ENCODE results near the gene KLHL35.
"Not testable (repeated sequence)": the region's sequence is repeated elsewhere in the genome, so short reads cannot be mapped to it uniquely, and the experiment has no call there.

The KLHL35 gene

DNA sequence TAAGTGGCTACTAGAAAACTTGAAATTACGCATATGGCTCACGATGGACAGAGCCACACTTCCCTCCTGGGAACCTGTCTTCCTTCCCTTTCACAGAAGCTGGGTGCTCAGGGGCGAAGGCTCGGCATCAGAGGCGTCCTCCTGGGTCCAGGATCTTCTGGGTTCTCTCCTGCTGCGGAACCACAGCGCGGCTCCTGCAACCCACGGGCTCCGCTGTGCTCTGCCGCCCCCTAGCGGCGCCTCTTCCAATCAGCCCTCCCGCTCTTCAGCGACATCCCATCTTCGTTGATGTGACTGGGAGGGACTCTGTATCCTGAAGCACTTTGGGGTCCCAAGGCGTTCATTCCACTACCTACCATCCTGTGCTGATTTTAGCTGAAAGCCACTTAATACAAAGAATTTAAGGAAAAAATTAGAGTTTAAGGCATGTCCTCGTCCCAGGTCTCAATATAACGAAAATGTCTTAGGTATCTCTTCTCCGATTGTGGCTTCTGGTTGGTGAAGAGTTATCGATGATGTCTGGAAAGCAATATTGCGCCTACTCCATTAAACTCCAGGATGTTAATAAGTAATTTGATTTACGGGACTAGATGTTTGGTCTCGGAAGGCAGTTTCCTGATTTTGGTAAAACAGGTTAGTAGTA, 48.4 kb downstream of the KLHL35 start:
- Histone ChIP-seq H3K4me1 (ENCODE audit: insufficient read depth, insufficient read length) (peaks cover 4% of the 10 kb centered on the region), H3K36me3 (ENCODE audit: insufficient read depth, insufficient read length, low read length) (no peaks in the 10 kb centered on the region), H3K9ac (ENCODE audit: insufficient read length, low read depth) (no peak overlapping the region), H3K4me3 (ENCODE audit: insufficient read length, low read depth) (no peak overlapping the region), H3K27me3 (ENCODE audit: insufficient read depth, insufficient read length) (no peaks in the 10 kb centered on the region), H3K9me3 (ENCODE audit: insufficient read depth, low read length) (no peaks in the 10 kb centered on the region)
- no peak for TF ChIP-seq SUZ12 (IDR thresholded peaks at IDR 0.05; ENCODE audit: extremely low read depth, insufficient read depth, insufficient read length)
- no peak for TF ChIP-seq ZNF274 (IDR thresholded peaks at IDR 0.05; ENCODE audit: low read depth, low read length)
- TF ChIP-seq YY1 (IDR thresholded peaks at IDR 0.05; ENCODE audit: insufficient read depth, insufficient read length): no peak
- peak; percentile 63 for DNase-seq (ENCODE audit: low read depth, low spot score)

GRCh38 chr11:75383246-75383645, 49.8 kb downstream of the KLHL35 start:
- Histone ChIP-seq H3K36me3 (ENCODE audit: insufficient read depth, insufficient read length, low read length) (no peaks in the 10 kb centered on the region), H3K4me1 (ENCODE audit: insufficient read depth, insufficient read length) (no peaks in the 10 kb centered on the region), H3K4me3 (ENCODE audit: insufficient read length, low read depth) (no peak overlapping the region), H3K27me3 (ENCODE audit: insufficient read depth, insufficient read length) (no peaks in the 10 kb centered on the region), H3K9me3 (ENCODE audit: insufficient read depth, low read length) (no peaks in the 10 kb centered on the region), H3K9ac (ENCODE audit: insufficient read length, low read depth) (peak overlapping the region; percentile 32)
- no peak for TF ChIP-seq YY1 (IDR thresholded peaks at IDR 0.05; ENCODE audit: insufficient read depth, insufficient read length)
- no peak for TF ChIP-seq SUZ12 (IDR thresholded peaks at IDR 0.05; ENCODE audit: extremely low read depth, insufficient read depth, insufficient read length)
- TF ChIP-seq ZNF274 (IDR thresholded peaks at IDR 0.05; ENCODE audit: low read depth, low read length): no peak
- peak; percentile 68 for DNase-seq (ENCODE audit: low read depth, low spot score)

DNA sequence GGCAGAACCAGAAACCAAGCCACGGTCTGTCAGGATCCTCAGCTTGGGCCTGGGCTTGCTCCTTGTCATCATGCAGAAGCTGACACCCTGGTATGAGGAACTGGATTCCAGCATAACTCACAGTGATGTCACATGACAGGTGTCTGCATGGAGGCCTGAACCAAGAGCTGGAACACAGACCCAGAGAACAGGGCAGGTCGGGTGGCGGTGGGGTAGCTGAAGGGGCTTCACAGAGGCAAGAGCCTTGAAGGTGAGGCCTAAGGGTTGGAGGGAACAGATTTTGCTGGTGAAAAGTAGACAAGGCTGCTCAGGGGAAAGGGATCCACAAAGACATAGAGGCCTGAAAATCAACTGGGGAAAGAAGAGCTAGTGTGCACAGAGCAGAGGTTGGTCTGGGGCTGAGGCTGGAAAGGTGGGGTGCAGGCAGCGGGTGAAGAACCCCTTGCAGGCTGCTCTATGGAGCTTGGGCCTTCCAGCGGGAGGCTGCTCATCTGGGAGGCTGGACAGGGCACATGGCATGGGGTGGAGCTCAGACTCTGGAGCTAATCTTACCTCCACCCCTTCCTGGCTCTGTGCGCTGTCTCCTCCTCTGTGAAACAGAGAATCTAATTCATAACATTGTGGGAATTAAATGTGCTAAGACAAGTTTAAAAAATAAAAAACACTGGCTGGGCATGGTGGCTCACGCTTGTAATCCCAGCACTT, 52.1 kb downstream of the KLHL35 start:
- Histone ChIP-seq H3K9me3 (ENCODE audit: insufficient read depth, low read length) (no peaks in the 10 kb centered on the region), H3K27me3 (ENCODE audit: insufficient read depth, insufficient read length) (no peaks in the 10 kb centered on the region), H3K9ac (ENCODE audit: insufficient read length, low read depth) (no peak overlapping the region), H3K4me3 (ENCODE audit: insufficient read length, low read depth) (no peak overlapping the region), H3K36me3 (ENCODE audit: insufficient read depth, insufficient read length, low read length) (no peaks in the 10 kb centered on the region), H3K4me1 (ENCODE audit: insufficient read depth, insufficient read length) (no peaks in the 10 kb centered on the region)
- DNase-seq (ENCODE audit: low read depth, low spot score): no peak
- TF ChIP-seq ZNF274 (IDR thresholded peaks at IDR 0.05; ENCODE audit: low read depth, low read length): no peak
- TF ChIP-seq YY1 (IDR thresholded peaks at IDR 0.05; ENCODE audit: insufficient read depth, insufficient read length): no peak
- TF ChIP-seq SUZ12 (IDR thresholded peaks at IDR 0.05; ENCODE audit: extremely low read depth, insufficient read depth, insufficient read length): no peak

GRCh38 chr11:75380245-75380644, 52.8 kb downstream of the KLHL35 start:
- Histone ChIP-seq H3K4me1 (ENCODE audit: insufficient read depth, insufficient read length) (no peaks in the 10 kb centered on the region), H3K36me3 (ENCODE audit: insufficient read depth, insufficient read length, low read length) (no peaks in the 10 kb centered on the region), H3K4me3 (ENCODE audit: insufficient read length, low read depth) (no peak overlapping the region), H3K9me3 (ENCODE audit: insufficient read depth, low read length) (no peaks in the 10 kb centered on the region), H3K27me3 (ENCODE audit: insufficient read depth, insufficient read length) (no peaks in the 10 kb centered on the region), H3K9ac (ENCODE audit: insufficient read length, low read depth) (no peak overlapping the region)
- TF ChIP-seq ZNF274 (IDR thresholded peaks at IDR 0.05; ENCODE audit: low read depth, low read length) (no peak), SUZ12 (IDR thresholded peaks at IDR 0.05; ENCODE audit: extremely low read depth, insufficient read depth, insufficient read length) (no peak), YY1 (IDR thresholded peaks at IDR 0.05; ENCODE audit: insufficient read depth, insufficient read length) (no peak)
- no peak for DNase-seq (ENCODE audit: low read depth, low spot score)

DNA sequence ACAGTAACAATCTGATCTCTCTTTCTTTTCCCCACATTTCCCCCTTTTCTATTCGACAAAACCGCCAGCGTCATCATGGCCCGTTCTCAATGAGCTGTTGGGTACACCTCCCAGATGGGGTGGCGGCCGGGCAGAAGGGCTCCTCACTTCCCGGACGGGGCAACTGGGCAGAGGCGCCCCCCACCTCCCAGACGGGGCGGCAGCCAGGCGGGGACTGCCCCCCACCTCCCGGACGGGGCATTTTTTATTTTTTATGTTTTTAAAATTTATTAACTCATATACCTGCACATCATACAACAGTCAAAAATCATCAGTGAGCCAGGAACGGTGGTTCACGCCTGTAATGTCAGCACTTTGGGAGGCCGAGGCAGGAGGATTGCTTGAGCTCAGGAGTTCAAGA, 54.2 kb downstream of the KLHL35 start:
- not testable (repeated sequence) for DNase-seq (ENCODE audit: low read depth, low spot score); H3K4me1 ChIP-seq (ENCODE audit: insufficient read depth, insufficient read length); H3K9ac ChIP-seq (ENCODE audit: insufficient read length, low read depth); H3K36me3 ChIP-seq (ENCODE audit: insufficient read depth, insufficient read length, low read length); H3K4me3 ChIP-seq (ENCODE audit: insufficient read length, low read depth); H3K27me3 ChIP-seq (ENCODE audit: insufficient read depth, insufficient read length); H3K9me3 ChIP-seq (ENCODE audit: insufficient read depth, low read length)

DNA sequence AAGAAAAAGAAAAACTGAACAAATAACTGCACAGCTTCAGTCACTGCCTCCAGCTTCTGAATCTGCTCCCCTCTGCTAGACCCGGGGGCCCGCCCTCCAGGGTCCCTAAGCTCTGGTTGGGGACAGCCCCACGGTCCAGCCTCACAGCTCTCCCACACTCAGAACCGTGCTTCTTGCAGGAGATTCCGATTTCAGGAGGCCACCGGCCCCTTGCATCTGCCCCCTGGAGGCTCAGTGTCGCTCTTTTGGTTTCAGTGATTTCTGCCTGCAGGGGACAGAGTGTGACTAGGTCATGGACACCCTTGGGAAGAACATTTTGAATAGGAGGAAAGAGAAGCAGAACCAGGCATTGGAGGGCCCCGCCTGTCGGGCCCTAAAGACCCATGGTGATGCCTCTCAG, 56.8 kb downstream of the KLHL35 start:
- H3K9ac ChIP-seq (ENCODE audit: insufficient read length, low read depth): no peak overlapping the region
- no peaks in the 10 kb centered on the region for H3K9me3 ChIP-seq (ENCODE audit: insufficient read depth, low read length)
- no peaks in the 10 kb centered on the region for H3K27me3 ChIP-seq (ENCODE audit: insufficient read depth, insufficient read length)
- TF ChIP-seq SUZ12 (IDR thresholded peaks at IDR 0.05; ENCODE audit: extremely low read depth, insufficient read depth, insufficient read length): no peak
- no peak for TF ChIP-seq ZNF274 (IDR thresholded peaks at IDR 0.05; ENCODE audit: low read depth, low read length)
- no peak for TF ChIP-seq YY1 (IDR thresholded peaks at IDR 0.05; ENCODE audit: insufficient read depth, insufficient read length)
- no peaks in the 10 kb centered on the region for H3K4me1 ChIP-seq (ENCODE audit: insufficient read depth, insufficient read length)
- no peak overlapping the region for H3K4me3 ChIP-seq (ENCODE audit: insufficient read length, low read depth)
- no peaks in the 10 kb centered on the region for H3K36me3 ChIP-seq (ENCODE audit: insufficient read depth, insufficient read length, low read length)
- DNase-seq (ENCODE audit: low read depth, low spot score): no peak

DNA sequence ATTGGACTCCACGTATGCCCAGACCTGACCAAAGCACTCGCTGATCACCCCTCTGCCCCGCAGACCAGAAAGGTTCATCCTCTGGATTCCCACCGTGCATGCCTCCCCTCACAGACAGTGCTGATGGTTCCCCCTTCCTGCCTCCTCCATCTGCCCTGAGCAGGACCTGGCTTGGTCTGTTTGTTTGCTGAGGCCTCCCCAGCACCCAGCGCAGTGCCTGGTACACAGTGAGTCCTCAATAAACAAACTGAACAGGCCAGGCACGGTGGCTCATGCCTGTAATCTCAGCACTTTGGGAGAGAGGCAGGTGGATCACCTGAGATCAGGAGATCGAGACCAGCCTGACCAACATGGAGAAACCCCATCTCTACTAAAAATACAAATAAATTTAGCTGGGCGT, 57.4 kb downstream of the KLHL35 start:
- H3K4me1 ChIP-seq (ENCODE audit: insufficient read depth, insufficient read length): no peaks in the 10 kb centered on the region
- no peak for DNase-seq (ENCODE audit: low read depth, low spot score)
- TF ChIP-seq YY1 (IDR thresholded peaks at IDR 0.05; ENCODE audit: insufficient read depth, insufficient read length): no peak
- no peak for TF ChIP-seq SUZ12 (IDR thresholded peaks at IDR 0.05; ENCODE audit: extremely low read depth, insufficient read depth, insufficient read length)
- no peak for TF ChIP-seq ZNF274 (IDR thresholded peaks at IDR 0.05; ENCODE audit: low read depth, low read length)
- no peak overlapping the region for H3K4me3 ChIP-seq (ENCODE audit: insufficient read length, low read depth)
- H3K27me3 ChIP-seq (ENCODE audit: insufficient read depth, insufficient read length): no peaks in the 10 kb centered on the region
- H3K36me3 ChIP-seq (ENCODE audit: insufficient read depth, insufficient read length, low read length): no peaks in the 10 kb centered on the region
- no peaks in the 10 kb centered on the region for H3K9me3 ChIP-seq (ENCODE audit: insufficient read depth, low read length)
- no peak overlapping the region for H3K9ac ChIP-seq (ENCODE audit: insufficient read length, low read depth)

Measured in NT2/D1 (cell line).